SU-DHL-6 (cell line): ENCODE data around the gene PRCC.

ENCODE experiments used
- H2AFZ ChIP-seq: fragments of 200-600 bp; sonication (generic); 2 replicates; pipeline ENCODE4 v1.6.1; 2014; ENCODE audit warnings: low read depth, mild to moderate bottlenecking, moderate library complexity, mixed read lengths, antibody characterized with exemption, low read length; ENCODE audit not compliant: severe bottlenecking
- H3F3A ChIP-seq: fragments of 200-600 bp; shearing (Covaris generic); 2 replicates; pipeline ENCODE4 v1.6.0; 2016; ENCODE audit warnings: antibody characterized with exemption, mild to moderate bottlenecking; ENCODE audit not compliant: insufficient read depth
- H3K27ac ChIP-seq: fragments of 200-600 bp; sonication (generic); 2 replicates; pipeline ENCODE4 v1.5.1; 2016; ENCODE audit warnings: low read depth, mild to moderate bottlenecking, low read length, moderate library complexity, mixed read lengths
- H3K27me3 ChIP-seq: fragments of 200-600 bp; sonication (generic), shearing (Covaris generic); 2 replicates; pipeline ENCODE4 v1.6.0; 2014; ENCODE audit warnings: mild to moderate bottlenecking, low read length
- H3K36me3 ChIP-seq: fragments of 200-600 bp; sonication (generic); 2 replicates; pipeline ENCODE4 v1.6.1; 2014; ENCODE audit warnings: mild to moderate bottlenecking, low read length, mixed read lengths
- H3K4me2 ChIP-seq: fragments of 300-600, 200-600 bp; shearing (Covaris generic), sonication (generic); 2 replicates; pipeline ENCODE4 v1.6.0; 2014; ENCODE audit warnings: low read length, low read depth, mild to moderate bottlenecking; ENCODE audit not compliant: poor library complexity, severe bottlenecking
- H3K4me3 ChIP-seq: fragments of 200-600 bp; sonication (generic); 2 replicates; pipeline ENCODE4 v1.5.1; 2014; ENCODE audit warnings: antibody characterized with exemption, low read length, mild to moderate bottlenecking, mixed read lengths; ENCODE audit not compliant: insufficient read depth, poor library complexity, severe bottlenecking
- H3K79me2 ChIP-seq: fragments of 200-600 bp; sonication (generic); 2 replicates; pipeline ENCODE4 v1.6.1; 2014; ENCODE audit warnings: mild to moderate bottlenecking, low read length, moderate library complexity; ENCODE audit not compliant: insufficient read depth
- H3K9ac ChIP-seq: fragments of 200-600 bp; sonication (generic); 2 replicates; pipeline ENCODE4 v1.7.0; 2014; ENCODE audit warnings: mild to moderate bottlenecking, low read length
- H3K9me2 ChIP-seq: fragments of 200-600 bp; sonication (generic); replicated peaks from 2 replicates; pipeline ENCODE4 v1.6.1; 2014; ENCODE audit warnings: low read length; ENCODE audit not compliant: insufficient read depth
- H3K9me3 ChIP-seq: fragments of 200-600 bp; sonication (generic); 2 replicates; pipeline ENCODE4 v1.6.1; 2014; ENCODE audit warnings: low read length, mixed read lengths; ENCODE audit not compliant: insufficient read depth
- H4K20me1 ChIP-seq: fragments of 200-600 bp; sonication (generic); 2 replicates; pipeline ENCODE4 v1.6.1; 2014; ENCODE audit warnings: low read depth, mild to moderate bottlenecking, antibody characterized with exemption, low read length, moderate library complexity, mixed read lengths
- CTCF ChIP-seq: fragments of 200-600 bp; sonication (generic); IDR thresholded peaks from one replicate; pipeline ENCODE4 v1.5.1; 2017; ENCODE audit warnings: antibody characterized with exemption, mild to moderate bottlenecking, low read length, moderate library complexity; ENCODE audit not compliant: insufficient read depth, poor library complexity, severe bottlenecking
- EZH2phosphoT487 ChIP-seq: fragments of 200-600 bp; sonication (generic), shearing (Covaris generic); conservative IDR thresholded peaks from 2 replicates; pipeline ENCODE4 v1.6.1; 2018; ENCODE audit warnings: mild to moderate bottlenecking, antibody characterized with exemption, low read length, moderate library complexity, mixed read lengths

Gene PRCC

GRCh38 chr1:156846643-156847042 is 79.3 kb downstream of the PRCC start:
- no peak overlapping the region for H3K4me3 ChIP-seq
- H3K9ac ChIP-seq = no peak overlapping the region
- no peaks in the 10 kb centered on the region for H3K27me3 ChIP-seq
- H3K36me3 ChIP-seq = no peaks in the 10 kb centered on the region
- no peaks in the 10 kb centered on the region for H3F3A ChIP-seq
- no peak for TF ChIP-seq EZH2phosphoT487
- TF ChIP-seq CTCF = no peak
- H3K4me2 ChIP-seq = no peak overlapping the region
- H3K9me3 ChIP-seq = no peaks in the 10 kb centered on the region
- H3K9me2 ChIP-seq = no peaks in the 10 kb centered on the region
- H4K20me1 ChIP-seq = no peaks in the 10 kb centered on the region
- H3K27ac ChIP-seq = no peak overlapping the region
- no peaks in the 10 kb centered on the region for H3K79me2 ChIP-seq
- no peak overlapping the region for H2AFZ ChIP-seq

- no peak overlapping the region for H3K4me3 ChIP-seq
- H3K27ac ChIP-seq = no peak overlapping the region
- H4K20me1 ChIP-seq = no peaks in the 10 kb centered on the region
- no peaks in the 10 kb centered on the region for H3K27me3 ChIP-seq
- H3F3A ChIP-seq = no peaks in the 10 kb centered on the region
- no peaks in the 10 kb centered on the region for H3K36me3 ChIP-seq
- no peaks in the 10 kb centered on the region for H3K9me2 ChIP-seq
- no peak overlapping the region for H3K9ac ChIP-seq
- H3K4me2 ChIP-seq = no peak overlapping the region
- TF ChIP-seq CTCF = no peak
- no peak for TF ChIP-seq EZH2phosphoT487
- H3K79me2 ChIP-seq = no peaks in the 10 kb centered on the region
- no peaks in the 10 kb centered on the region for H3K9me3 ChIP-seq
- no peak overlapping the region for H2AFZ ChIP-seq
These were observed 80.5 kb downstream of the PRCC start for GRCh38 chr1:156847591-156848460.

- Histone ChIP-seq H2AFZ (no peak overlapping the region), H3K9me2 (no peaks in the 10 kb centered on the region), H3K9me3 (no peaks in the 10 kb centered on the region), H3K27me3 (no peaks in the 10 kb centered on the region), H3K27ac (no peak overlapping the region), H3K9ac (no peak overlapping the region), H4K20me1 (no peaks in the 10 kb centered on the region), H3K4me3 (no peak overlapping the region), H3K4me2 (no peak overlapping the region), H3F3A (no peaks in the 10 kb centered on the region), H3K36me3 (no peaks in the 10 kb centered on the region), H3K79me2 (no peaks in the 10 kb centered on the region)
- no peak for TF ChIP-seq EZH2phosphoT487
- no peak for TF ChIP-seq CTCF
These were observed 81.3 kb downstream of the PRCC start for GRCh38 chr1:156848461-156849150.
